ENCODE data around the gene PTH1R. TPM values are rescaled to one million over a fixed set of nuclear protein-coding genes. Genes with fewer than 3 reads are reported as not detected.

Gene PTH1R
- total RNA-seq, 2 donors from 2014 or later, result not detected

- peak overlapping the region; percentile 38 for H3K4me3 Mint-ChIP-seq
- peaks cover 5% of the 10 kb centered on the region for H3K4me1 Mint-ChIP-seq
Measured at GRCh38 chr3:46880884-46881595, 3.5 kb downstream of the PTH1R start.

GRCh38 chr3:46881596-46882376 lies 4.3 kb downstream of the PTH1R start:
- ATAC-seq (replicated peaks), result no peak
- Mint-ChIP-seq H3K4me3 (peak overlapping the region; percentile 48), H3K4me1 (peaks cover 5% of the 10 kb centered on the region), H3K9me3 (no peaks in the 10 kb centered on the region), H3K36me3 (ENCODE audit: low read depth) (peaks cover 6% of the 10 kb centered on the region), H3K27ac (no peak overlapping the region), H3K27me3 (peaks cover 30% of the 10 kb centered on the region)

More at GRCh38 chr3:46880884-46881595, 3.5 kb downstream of the PTH1R start:
- ATAC-seq (replicated peaks), result no peak
- H3K36me3 Mint-ChIP-seq (ENCODE audit: low read depth), result peaks cover 6% of the 10 kb centered on the region
- H3K9me3 Mint-ChIP-seq, result no peaks in the 10 kb centered on the region
- H3K27ac Mint-ChIP-seq, result no peak overlapping the region
- H3K27me3 Mint-ChIP-seq, result peaks cover 30% of the 10 kb centered on the region

- Mint-ChIP-seq H3K4me3 (peak overlapping the region; percentile 48), H3K27me3 (peaks cover 30% of the 10 kb centered on the region), H3K9me3 (no peaks in the 10 kb centered on the region), H3K27ac (no peak overlapping the region), H3K4me1 (peaks cover 5% of the 10 kb centered on the region), H3K36me3 (ENCODE audit: low read depth) (peaks cover 6% of the 10 kb centered on the region)
- peak; percentile 17 for ATAC-seq (replicated peaks)
Measured at GRCh38 chr3:46882377-46883053, 5.0 kb downstream of the PTH1R start.

GRCh38 chr3:46883054-46883829 lies 5.7 kb downstream of the PTH1R start:
- peaks cover 30% of the 10 kb centered on the region for H3K27me3 Mint-ChIP-seq
- peak overlapping the region; percentile 48 for H3K4me3 Mint-ChIP-seq
- ATAC-seq (replicated peaks), result peak; percentile 46

GRCh38 chr3:46883830-46884185 lies 6.3 kb downstream of the PTH1R start:
- Mint-ChIP-seq H3K4me1 (peaks cover 5% of the 10 kb centered on the region), H3K4me3 (peak overlapping the region; percentile 39), H3K27ac (no peak overlapping the region), H3K27me3 (peaks cover 30% of the 10 kb centered on the region), H3K9me3 (no peaks in the 10 kb centered on the region), H3K36me3 (ENCODE audit: low read depth) (peaks cover 6% of the 10 kb centered on the region)
- ATAC-seq (replicated peaks), result no peak

More at GRCh38 chr3:46883054-46883829, 5.7 kb downstream of the PTH1R start:
- Mint-ChIP-seq H3K36me3 (ENCODE audit: low read depth) (peaks cover 6% of the 10 kb centered on the region), H3K9me3 (no peaks in the 10 kb centered on the region), H3K4me1 (peaks cover 5% of the 10 kb centered on the region), H3K27ac (no peak overlapping the region)

- H3K9me3 Mint-ChIP-seq, result no peaks in the 10 kb centered on the region
- peaks cover 6% of the 10 kb centered on the region for H3K36me3 Mint-ChIP-seq (ENCODE audit: low read depth)
- ATAC-seq (replicated peaks), result no peak
- peaks cover 26% of the 10 kb centered on the region for H3K27me3 Mint-ChIP-seq
- H3K4me3 Mint-ChIP-seq, result no peak overlapping the region
- peaks cover 5% of the 10 kb centered on the region for H3K4me1 Mint-ChIP-seq
- H3K27ac Mint-ChIP-seq, result no peak overlapping the region
Measured at GRCh38 chr3:46884427-46884826, 6.9 kb downstream of the PTH1R start.

GRCh38 chr3:46884929-46885328 lies 7.4 kb downstream of the PTH1R start:
- peak; percentile 43 for ATAC-seq (replicated peaks)
- peaks cover 5% of the 10 kb centered on the region for H3K4me1 Mint-ChIP-seq
- peaks cover 24% of the 10 kb centered on the region for H3K27me3 Mint-ChIP-seq
- H3K4me3 Mint-ChIP-seq, result no peak overlapping the region
- peaks cover 6% of the 10 kb centered on the region for H3K36me3 Mint-ChIP-seq (ENCODE audit: low read depth)
- H3K9me3 Mint-ChIP-seq, result no peaks in the 10 kb centered on the region
- H3K27ac Mint-ChIP-seq, result no peak overlapping the region

GRCh38 chr3:46885612-46886011 lies 8.1 kb downstream of the PTH1R start:
- no peak overlapping the region for H3K27ac Mint-ChIP-seq
- peaks cover 18% of the 10 kb centered on the region for H3K27me3 Mint-ChIP-seq
- H3K4me1 Mint-ChIP-seq, result peaks cover 1% of the 10 kb centered on the region
- H3K4me3 Mint-ChIP-seq, result no peak overlapping the region
- no peak for ATAC-seq (replicated peaks)
- no peaks in the 10 kb centered on the region for H3K9me3 Mint-ChIP-seq
- H3K36me3 Mint-ChIP-seq (ENCODE audit: low read depth), result peaks cover 2% of the 10 kb centered on the region

- Mint-ChIP-seq H3K4me1 (no peaks in the 10 kb centered on the region), H3K36me3 (ENCODE audit: low read depth) (no peaks in the 10 kb centered on the region), H3K4me3 (no peak overlapping the region), H3K9me3 (no peaks in the 10 kb centered on the region), H3K27me3 (peaks cover 27% of the 10 kb centered on the region), H3K27ac (no peak overlapping the region)
- ATAC-seq (replicated peaks), result no peak
Measured at GRCh38 chr3:46887980-46888494, 10.5 kb downstream of the PTH1R start.

- Mint-ChIP-seq H3K4me1 (no peaks in the 10 kb centered on the region), H3K9me3 (no peaks in the 10 kb centered on the region), H3K4me3 (no peak overlapping the region), H3K36me3 (ENCODE audit: low read depth) (no peaks in the 10 kb centered on the region), H3K27me3 (peaks cover 28% of the 10 kb centered on the region), H3K27ac (no peak overlapping the region)
- ATAC-seq (replicated peaks), result no peak
Measured at GRCh38 chr3:46888705-46889104, 11.2 kb downstream of the PTH1R start.

- H3K27ac Mint-ChIP-seq, result no peak overlapping the region
- no peak overlapping the region for H3K4me3 Mint-ChIP-seq
- no peaks in the 10 kb centered on the region for H3K4me1 Mint-ChIP-seq
- H3K27me3 Mint-ChIP-seq, result peaks cover 24% of the 10 kb centered on the region
- H3K9me3 Mint-ChIP-seq, result no peaks in the 10 kb centered on the region
- no peaks in the 10 kb centered on the region for H3K36me3 Mint-ChIP-seq (ENCODE audit: low read depth)
- ATAC-seq (replicated peaks), result no peak
Measured at GRCh38 chr3:46889381-46890110, 12.0 kb downstream of the PTH1R start.

- ATAC-seq (replicated peaks), result no peak
- H3K27me3 Mint-ChIP-seq, result peaks cover 20% of the 10 kb centered on the region
- H3K36me3 Mint-ChIP-seq (ENCODE audit: low read depth), result no peaks in the 10 kb centered on the region
- no peaks in the 10 kb centered on the region for H3K9me3 Mint-ChIP-seq
- no peaks in the 10 kb centered on the region for H3K4me1 Mint-ChIP-seq
- no peak overlapping the region for H3K27ac Mint-ChIP-seq
- no peak overlapping the region for H3K4me3 Mint-ChIP-seq
Measured at GRCh38 chr3:46890132-46890531, 12.6 kb downstream of the PTH1R start.

GRCh38 chr3:46891132-46891531 lies 13.6 kb downstream of the PTH1R start:
- Mint-ChIP-seq H3K27me3 (peaks cover 21% of the 10 kb centered on the region), H3K4me3 (peak overlapping the region; percentile 0), H3K36me3 (ENCODE audit: low read depth) (no peaks in the 10 kb centered on the region), H3K27ac (no peak overlapping the region), H3K9me3 (no peaks in the 10 kb centered on the region), H3K4me1 (no peaks in the 10 kb centered on the region)
- no peak for ATAC-seq (replicated peaks)

Measured in activated T-helper 17 cell treated with anti-CD3 and anti-CD28 coated beads, Interleukin-2, amount 50 U/mL, for 72 hours (primary cell).